GM23248 (cell line): Measurements from ENCODE around the gene ENOX2.

Experiments
- EZH2 ChIP-seq: fragments of 200-600 bp; sonication (generic); IDR thresholded peaks from 2 replicates; pipeline ENCODE4 v1.6.1; 2018; ENCODE audit warnings: antibody characterized with exemption, mild to moderate bottlenecking; ENCODE audit not compliant: insufficient read depth, poor library complexity, severe bottlenecking
- EZH2phosphoT487 ChIP-seq: fragments of 200-600 bp; sonication (generic); IDR thresholded peaks from 2 replicates; pipeline ENCODE4 v1.6.1; 2018; ENCODE audit warnings: antibody characterized with exemption, moderate library complexity, mild to moderate bottlenecking, low read depth; ENCODE audit not compliant: insufficient read depth

DNA sequence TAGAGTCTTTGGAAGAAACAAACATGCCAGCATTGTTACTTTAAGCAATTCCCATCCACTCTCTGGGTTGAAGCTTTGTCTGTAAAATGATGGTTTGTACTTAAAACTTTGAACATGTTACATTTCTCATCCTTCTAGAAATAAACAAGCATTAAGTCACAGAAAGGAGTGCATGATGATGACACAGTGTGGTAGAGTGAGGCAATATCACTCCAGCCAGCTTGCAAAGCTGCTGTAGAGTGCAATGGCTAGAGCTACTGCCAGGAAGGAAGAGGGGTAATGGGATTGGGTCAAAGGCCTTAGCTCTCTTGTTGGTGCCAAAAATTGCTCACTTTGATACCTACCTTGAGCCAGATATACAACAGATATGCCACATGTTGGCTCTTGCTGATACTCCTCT is 12.3 kb upstream of the ENOX2 start:
- TF ChIP-seq EZH2: no peak
- TF ChIP-seq EZH2phosphoT487: no peak
